ENCODE measurements around the gene MYOT. TPM values are rescaled to one million over a fixed set of nuclear protein-coding genes. Genes with fewer than 3 reads are reported as not detected.

The MYOT gene
- total RNA-seq, 6 experiments from 2014 or later, result not detected

- TF ChIP-seq CTCF (IDR thresholded peaks at IDR 0.05), result no peak
- no peak for DNase-seq
These were observed 12.7 kb downstream of the MYOT start for GRCh38 chr5:137880313-137880712.

GRCh38 chr5:137887831-137888230 lies 20.2 kb downstream of the MYOT start:
- H3K27ac Mint-ChIP-seq, result no peak overlapping the region
- H3K27me3 Mint-ChIP-seq (ENCODE audit: insufficient read depth), result peaks cover 10% of the 10 kb centered on the region
- DNase-seq, result no peak
- H3K4me3 Mint-ChIP-seq, result no peak overlapping the region
- peaks cover 7% of the 10 kb centered on the region for H3K4me1 Mint-ChIP-seq (ENCODE audit: low read depth)
- H3K36me3 Mint-ChIP-seq (ENCODE audit: low read depth), result no peaks in the 10 kb centered on the region
- no peak for TF ChIP-seq CTCF (IDR thresholded peaks at IDR 0.05)
- H3K9me3 Mint-ChIP-seq, result no peaks in the 10 kb centered on the region

More at GRCh38 chr5:137880313-137880712, 12.7 kb downstream of the MYOT start:
- Mint-ChIP-seq H3K9me3 (no peaks in the 10 kb centered on the region), H3K27ac (no peak overlapping the region), H3K27me3 (ENCODE audit: insufficient read depth) (peaks cover 2% of the 10 kb centered on the region), H3K4me3 (no peak overlapping the region), H3K4me1 (ENCODE audit: low read depth) (no peaks in the 10 kb centered on the region), H3K36me3 (ENCODE audit: low read depth) (no peaks in the 10 kb centered on the region)

GRCh38 chr5:137888466-137888862 lies 20.8 kb downstream of the MYOT start:
- no peaks in the 10 kb centered on the region for H3K36me3 Mint-ChIP-seq (ENCODE audit: low read depth)
- no peak for TF ChIP-seq CTCF (IDR thresholded peaks at IDR 0.05)
- no peak for DNase-seq
- no peaks in the 10 kb centered on the region for H3K9me3 Mint-ChIP-seq
- peak overlapping the region; percentile 80 for H3K4me3 Mint-ChIP-seq
- H3K27me3 Mint-ChIP-seq (ENCODE audit: insufficient read depth), result peaks cover 10% of the 10 kb centered on the region
- peaks cover 7% of the 10 kb centered on the region for H3K4me1 Mint-ChIP-seq (ENCODE audit: low read depth)
- peak overlapping the region; percentile 78; the same call in 1 of the 2 replicates for H3K27ac Mint-ChIP-seq

GRCh38 chr5:137888863-137889759 lies 21.5 kb downstream of the MYOT start, which contains the start of gene PKD2L2:
Gene PKD2L2, plus strand, starts transcription at chr5:137889457. Its CDS starts 35 bp downstream, at chr5:137889492.
- Mint-ChIP-seq H3K9me3 (no peaks in the 10 kb centered on the region), H3K4me3 (peak within 1 kb of the TSS; percentile 80), H3K27me3 (ENCODE audit: insufficient read depth) (peaks cover 13% of the 10 kb centered on the region), H3K27ac (peak within 1 kb of the TSS; percentile 78; the same call in 1 of the 2 replicates), H3K4me1 (ENCODE audit: low read depth) (peaks cover 7% of the 10 kb centered on the region), H3K36me3 (ENCODE audit: low read depth) (no peaks in the 10 kb centered on the region)
- peak; percentile 43 for DNase-seq
- no peak for TF ChIP-seq CTCF (IDR thresholded peaks at IDR 0.05)

GRCh38 chr5:137890845-137891244 lies 23.2 kb downstream of the MYOT start:
- DNase-seq, result no peak
- no peak for TF ChIP-seq CTCF (IDR thresholded peaks at IDR 0.05)
- H3K27ac Mint-ChIP-seq, result no peak overlapping the region
- peaks cover 7% of the 10 kb centered on the region for H3K4me1 Mint-ChIP-seq (ENCODE audit: low read depth)
- H3K4me3 Mint-ChIP-seq, result no peak overlapping the region
- H3K27me3 Mint-ChIP-seq (ENCODE audit: insufficient read depth), result peaks cover 15% of the 10 kb centered on the region
- no peaks in the 10 kb centered on the region for H3K36me3 Mint-ChIP-seq (ENCODE audit: low read depth)
- H3K9me3 Mint-ChIP-seq, result no peaks in the 10 kb centered on the region

Data from HFFc6 (cell line).